ENCODE measurements around the gene HMOX1.
"Not testable (repeated sequence)": the region's sequence is repeated elsewhere in the genome, so short reads cannot be mapped to it uniquely, and the experiment has no call there.

Gene HMOX1

GRCh38 chr22:35437049-35437448, 56.2 kb downstream of the HMOX1 start:
- H3K4me3 ChIP-seq (replicated peaks; ENCODE audit: low read depth, low read length): no peak overlapping the region
- DNase-seq (ENCODE audit: extremely low read depth, low read depth): no peak
- TF ChIP-seq, protein P1, sequence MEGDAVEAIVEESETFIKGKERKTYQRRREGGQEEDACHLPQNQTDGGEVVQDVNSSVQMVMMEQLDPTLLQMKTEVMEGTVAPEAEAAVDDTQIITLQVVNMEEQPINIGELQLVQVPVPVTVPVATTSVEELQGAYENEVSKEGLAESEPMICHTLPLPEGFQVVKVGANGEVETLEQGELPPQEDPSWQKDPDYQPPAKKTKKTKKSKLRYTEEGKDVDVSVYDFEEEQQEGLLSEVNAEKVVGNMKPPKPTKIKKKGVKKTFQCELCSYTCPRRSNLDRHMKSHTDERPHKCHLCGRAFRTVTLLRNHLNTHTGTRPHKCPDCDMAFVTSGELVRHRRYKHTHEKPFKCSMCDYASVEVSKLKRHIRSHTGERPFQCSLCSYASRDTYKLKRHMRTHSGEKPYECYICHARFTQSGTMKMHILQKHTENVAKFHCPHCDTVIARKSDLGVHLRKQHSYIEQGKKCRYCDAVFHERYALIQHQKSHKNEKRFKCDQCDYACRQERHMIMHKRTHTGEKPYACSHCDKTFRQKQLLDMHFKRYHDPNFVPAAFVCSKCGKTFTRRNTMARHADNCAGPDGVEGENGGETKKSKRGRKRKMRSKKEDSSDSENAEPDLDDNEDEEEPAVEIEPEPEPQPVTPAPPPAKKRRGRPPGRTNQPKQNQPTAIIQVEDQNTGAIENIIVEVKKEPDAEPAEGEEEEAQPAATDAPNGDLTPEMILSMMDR (IDR thresholded peaks at IDR 0.05; ENCODE audit: low read depth, low read length, missing control alignments): no peak

- DNase-seq (ENCODE audit: extremely low read depth, low read depth); H3K4me3 ChIP-seq (replicated peaks; ENCODE audit: low read depth, low read length): not testable (repeated sequence)
Observed at GRCh38 chr22:35438673-35439364, 57.9 kb downstream of the HMOX1 start.

GRCh38 chr22:35439365-35439717, 58.4 kb downstream of the HMOX1 start:
- TF ChIP-seq, protein P1 (IDR thresholded peaks at IDR 0.05; ENCODE audit: low read depth, low read length, missing control alignments): no peak
- no peak for DNase-seq (ENCODE audit: extremely low read depth, low read depth)
- no peak overlapping the region for H3K4me3 ChIP-seq (replicated peaks; ENCODE audit: low read depth, low read length)

DNA sequence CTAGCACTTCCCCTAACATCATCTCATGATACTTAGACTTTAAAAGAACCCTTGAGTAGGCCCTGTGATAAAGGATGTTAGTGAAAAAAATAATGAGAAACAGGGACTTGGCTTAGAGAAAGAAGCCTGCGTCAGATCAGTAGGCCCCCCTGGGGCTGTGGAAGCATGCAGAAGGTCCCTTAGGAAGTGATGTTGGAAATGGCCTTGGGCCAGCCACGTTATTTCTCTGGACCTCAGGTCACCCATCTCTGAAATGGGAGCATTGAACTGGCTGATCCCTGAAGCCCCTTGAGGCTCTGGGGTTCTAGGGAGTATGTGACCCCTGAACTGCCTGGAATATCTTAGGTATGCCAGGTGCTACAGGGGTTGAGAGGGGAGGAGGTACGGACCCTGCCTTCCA, 59.2 kb downstream of the HMOX1 start:
- no peak overlapping the region for H3K4me3 ChIP-seq (replicated peaks; ENCODE audit: low read depth, low read length)
- no peak for DNase-seq (ENCODE audit: extremely low read depth, low read depth)
- TF ChIP-seq, protein P1 (IDR thresholded peaks at IDR 0.05; ENCODE audit: low read depth, low read length, missing control alignments): no peak

- no peak for DNase-seq (ENCODE audit: extremely low read depth, low read depth)
- no peak overlapping the region for H3K4me3 ChIP-seq (replicated peaks; ENCODE audit: low read depth, low read length)
- TF ChIP-seq, protein P1 (IDR thresholded peaks at IDR 0.05; ENCODE audit: low read depth, low read length, missing control alignments): no peak
Observed at GRCh38 chr22:35441489-35442100, 60.7 kb downstream of the HMOX1 start.

GRCh38 chr22:35442471-35442870, 61.6 kb downstream of the HMOX1 start:
- H3K4me3 ChIP-seq (replicated peaks; ENCODE audit: low read depth, low read length): no peak overlapping the region
- no peak for DNase-seq (ENCODE audit: extremely low read depth, low read depth)
- TF ChIP-seq, protein P1 (IDR thresholded peaks at IDR 0.05; ENCODE audit: low read depth, low read length, missing control alignments): no peak

DNA sequence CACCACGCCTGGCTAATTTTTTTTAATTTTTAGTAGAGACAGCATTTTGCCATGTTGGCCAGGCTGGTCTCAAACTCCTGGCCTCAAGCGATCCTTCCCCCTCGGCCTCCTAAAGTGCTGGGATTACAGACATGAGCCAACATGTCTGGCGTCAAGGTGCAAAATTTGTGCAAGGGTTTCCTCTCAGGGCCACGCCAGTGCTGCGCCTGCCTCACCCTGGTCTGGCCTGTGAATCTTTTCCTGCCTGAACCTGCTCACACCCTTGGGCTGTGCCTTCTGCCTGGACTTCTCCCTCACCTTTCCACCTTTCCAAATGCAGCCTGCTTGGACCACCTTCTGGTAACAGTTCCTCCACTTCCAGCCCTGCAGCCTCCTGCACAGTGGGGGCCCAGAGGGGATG, 62.4 kb downstream of the HMOX1 start:
- TF ChIP-seq, protein P1 (IDR thresholded peaks at IDR 0.05; ENCODE audit: low read depth, low read length, missing control alignments): no peak
- no peak overlapping the region for H3K4me3 ChIP-seq (replicated peaks; ENCODE audit: low read depth, low read length)
- no peak for DNase-seq (ENCODE audit: extremely low read depth, low read depth)

Measured in HFF-Myc (cell line).